Right lung (tissue), 5 donors: ENCODE results near the gene MYO5C. TPM values are rescaled to one million over a fixed set of nuclear protein-coding genes. Genes with fewer than 3 reads are reported as not detected.
"Not testable (repeated sequence)": the region's sequence is repeated elsewhere in the genome, so short reads cannot be mapped to it uniquely, and the experiment has no call there.

ENCODE experiments used
- DNase-seq, 2 donors: peaks; one replicate each; pipeline ENCODE4 v3.0.0-alpha.2; 2013
- polyA plus RNA-seq, 5 donors: library from polyadenylated mRNA; unstranded; fragments of 120-200 nt; gene quantifications; one replicate each; pipeline versions ENCODE4 v1.2.1 to v1.2.3, GENCODE V29; 2013; ENCODE audit warnings: inconsistent platforms in 1 of 5, low replicate concordance in 1 of 5; ENCODE audit not compliant: insufficient read length in 5 of 5, insufficient read depth in 1 of 5

Gene MYO5C
- polyA plus RNA-seq, 5 donors: 21.2 to 38.7 (median 37.5) TPM

DNA sequence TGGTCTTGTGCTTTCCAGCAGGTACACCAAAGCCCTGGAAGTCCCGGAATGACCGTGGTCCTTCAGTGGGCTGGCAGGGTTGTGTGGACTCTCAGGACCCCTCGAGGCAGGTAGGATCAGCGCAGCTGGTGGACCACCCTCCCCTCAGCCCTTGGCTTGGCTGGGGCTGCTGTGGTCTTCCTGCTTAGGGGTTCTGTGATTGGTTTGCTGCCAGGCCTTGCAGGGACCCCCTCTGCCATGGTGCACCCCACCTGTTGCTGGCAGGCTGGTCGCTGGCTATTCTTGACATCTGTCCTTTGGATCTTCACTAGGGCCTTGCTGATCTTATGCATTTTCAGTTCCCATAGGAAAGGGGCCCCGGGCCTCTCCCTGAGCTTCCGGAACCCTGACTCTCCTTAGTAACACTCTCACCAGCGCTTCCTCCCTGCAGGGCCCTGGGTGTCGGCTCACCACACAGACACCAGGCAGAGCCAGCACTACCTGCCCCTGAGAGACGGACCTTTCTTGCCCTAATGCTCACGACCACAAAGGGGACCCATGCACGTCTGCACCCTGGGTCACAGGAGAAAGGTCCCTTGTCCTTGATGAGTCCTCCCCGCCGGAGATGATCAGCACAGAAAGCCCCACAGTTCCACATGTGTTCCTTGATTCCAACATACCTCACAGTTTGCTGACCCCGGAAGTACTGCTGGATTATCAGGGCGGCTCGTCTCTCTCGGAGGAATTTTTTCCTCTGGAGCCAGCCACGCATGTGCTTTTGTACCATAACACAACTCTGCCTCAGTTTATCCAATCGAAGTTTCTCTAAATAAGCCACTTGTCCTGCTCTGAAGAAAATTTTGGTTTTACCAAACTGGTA, 51.7 kb downstream of the MYO5C start:
- DNase-seq: no peak

- DNase-seq: no peak
Observed at GRCh38 chr15:52243286-52243685, 52.3 kb downstream of the MYO5C start.

DNA sequence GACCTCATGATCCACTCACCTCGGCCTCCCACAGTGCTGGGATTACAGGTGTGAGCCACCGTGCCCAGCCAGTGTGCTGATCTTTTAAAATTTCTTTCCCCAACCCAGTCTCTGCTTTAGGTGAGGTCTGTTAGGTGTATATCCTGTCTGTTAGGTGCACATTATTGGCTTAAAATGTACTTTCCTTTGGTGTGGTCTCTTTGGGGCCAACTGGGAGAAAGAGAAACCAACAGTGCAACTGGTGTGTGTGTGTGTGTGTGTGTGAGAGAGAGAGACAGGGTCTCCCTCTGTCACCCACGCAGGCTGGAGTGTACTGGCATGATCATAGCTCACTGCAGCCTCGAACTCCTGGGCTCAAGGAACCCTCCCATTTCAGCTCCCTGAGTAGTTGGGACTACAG, 54.1 kb downstream of the MYO5C start:
- no peak for DNase-seq

DNA sequence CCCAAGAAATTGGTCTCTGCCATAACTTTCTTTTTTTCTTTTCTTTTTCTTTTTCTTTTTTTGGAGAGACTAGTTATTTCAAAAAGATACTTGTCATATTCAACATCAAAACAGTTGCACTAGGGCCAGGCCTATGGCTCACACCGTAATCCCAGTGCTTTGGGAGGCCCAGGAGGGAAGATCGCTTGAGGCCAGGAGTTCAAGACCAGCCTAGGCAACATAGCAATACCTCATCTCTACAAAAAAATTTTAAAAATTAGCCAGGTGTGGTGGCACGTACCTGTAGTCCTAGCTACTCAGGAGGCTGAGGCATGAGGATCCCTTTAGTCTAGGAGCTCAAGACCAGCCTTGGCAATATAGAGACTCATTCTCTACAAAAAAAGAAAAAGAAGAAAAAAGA, 55.4 kb downstream of the MYO5C start:
- no peak for DNase-seq

DNA sequence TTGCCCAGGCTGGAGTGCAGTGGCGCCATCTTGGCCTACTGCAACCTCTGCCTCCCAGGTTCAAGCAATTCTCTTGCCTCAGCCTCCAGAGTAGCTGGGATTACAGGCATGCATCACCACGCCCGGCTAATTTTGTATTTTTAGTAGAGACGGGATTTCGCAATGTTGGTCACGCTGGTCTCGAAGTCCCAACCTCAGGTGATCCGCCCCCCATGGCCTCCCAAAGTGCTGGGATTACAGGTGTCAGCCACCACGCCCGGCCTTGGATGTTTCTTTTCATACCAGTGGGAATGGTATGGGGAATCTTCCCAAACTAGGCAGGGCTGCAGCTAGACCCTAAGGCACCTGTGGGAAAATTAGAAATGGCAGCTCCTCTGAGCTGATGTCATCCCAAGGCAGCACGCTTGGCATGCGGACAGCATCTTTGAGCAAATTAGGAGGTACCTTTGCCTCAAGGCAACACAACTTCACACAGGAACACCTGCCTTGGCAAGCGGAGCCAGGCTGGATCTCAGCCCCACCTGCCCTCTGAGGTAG, 56.5 kb downstream of the MYO5C start:
- DNase-seq: not testable (repeated sequence)

DNA sequence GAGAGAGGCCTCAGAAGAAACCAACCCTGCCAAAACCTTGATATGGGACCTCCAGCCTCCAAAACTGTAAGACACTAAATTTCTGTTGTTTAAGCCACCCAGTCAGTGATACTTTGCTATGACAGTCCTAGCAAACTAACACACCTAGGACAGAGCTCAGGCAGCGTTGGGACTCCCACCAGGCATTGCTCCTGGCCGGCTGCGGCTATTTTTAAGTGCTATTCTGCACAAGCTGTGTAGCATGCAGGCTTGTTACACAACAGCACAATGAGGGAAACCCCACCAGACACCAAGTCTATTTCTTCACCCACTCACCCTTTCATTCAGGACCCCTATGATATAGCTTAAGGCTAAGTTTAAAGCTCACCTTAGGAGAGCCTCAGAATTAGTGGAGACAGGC, 57.5 kb downstream of the MYO5C start:
- DNase-seq: no peak

GRCh38 chr15:52236013-52236412, 59.6 kb downstream of the MYO5C start:
- no peak for DNase-seq

GRCh38 chr15:52234596-52235541, 60.7 kb downstream of the MYO5C start:
- no peak for DNase-seq

GRCh38 chr15:52233405-52233804, 62.2 kb downstream of the MYO5C start:
- no peak for DNase-seq

DNA sequence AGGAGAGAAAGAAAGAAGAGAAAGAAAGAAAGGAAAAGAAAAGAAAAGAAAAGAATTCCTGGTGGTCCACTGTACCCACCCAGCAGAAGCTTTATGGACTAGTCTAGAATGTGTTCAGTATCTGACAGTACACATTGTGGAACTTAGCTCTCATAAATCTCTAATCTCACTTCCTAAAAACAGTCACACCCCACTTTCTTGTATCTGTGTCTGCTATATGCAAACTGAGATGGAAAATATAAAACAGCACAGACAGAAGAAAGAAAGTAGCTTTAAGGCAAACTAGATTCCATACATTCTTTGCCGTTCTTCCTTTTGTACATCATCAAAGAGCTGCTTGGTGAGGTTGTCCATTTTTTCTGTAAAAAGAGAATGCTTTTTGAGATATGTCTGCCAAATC, 63.3 kb downstream of the MYO5C start:
- DNase-seq: no peak

DNA sequence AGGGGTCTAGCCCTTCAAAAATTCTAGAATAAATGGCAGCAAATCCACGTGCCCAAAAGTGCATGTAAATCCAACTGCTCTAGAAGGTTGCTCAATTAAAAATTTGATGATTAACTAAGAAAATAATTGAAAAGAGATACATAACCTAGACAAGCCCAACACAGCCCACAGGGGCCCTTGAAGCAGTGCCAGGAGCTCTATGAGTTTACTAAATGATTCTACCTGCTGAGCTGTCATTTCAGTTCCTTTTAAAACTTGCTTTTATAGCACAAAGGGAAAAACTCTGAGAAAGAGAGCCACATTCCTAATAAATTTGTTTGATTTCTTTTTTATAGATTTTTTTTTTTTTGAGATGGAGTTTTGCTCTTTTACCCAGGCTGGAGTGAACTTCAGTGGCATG, 65.5 kb downstream of the MYO5C start:
- no peak for DNase-seq

- no peak for DNase-seq
Observed at GRCh38 chr15:52228921-52229320, 66.7 kb downstream of the MYO5C start.

- peak; percentile 38 to 46 for DNase-seq
Observed at GRCh38 chr15:52227456-52227855, 68.1 kb downstream of the MYO5C start.

GRCh38 chr15:52225230-52225629, 70.4 kb downstream of the MYO5C start:
- DNase-seq: no peak

DNA sequence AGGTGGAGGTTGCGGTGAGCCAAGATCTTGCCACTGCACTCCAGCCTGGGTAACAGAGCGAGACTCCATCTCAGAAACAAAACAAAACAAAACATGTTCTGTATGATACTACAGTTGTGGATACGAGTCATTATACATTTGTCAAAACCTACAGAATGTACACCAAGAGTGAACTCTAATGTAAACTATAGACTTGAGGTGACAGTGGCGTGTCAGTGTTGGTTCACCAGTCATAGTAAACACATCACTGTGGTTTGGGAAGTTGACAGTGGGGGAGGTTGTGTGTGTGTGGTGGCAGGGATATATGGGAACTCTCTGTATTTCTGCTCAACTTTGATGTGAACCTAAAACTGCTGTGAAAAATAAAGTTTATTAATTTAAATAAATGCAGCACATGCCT, 71.4 kb downstream of the MYO5C start:
- DNase-seq: no peak

DNA sequence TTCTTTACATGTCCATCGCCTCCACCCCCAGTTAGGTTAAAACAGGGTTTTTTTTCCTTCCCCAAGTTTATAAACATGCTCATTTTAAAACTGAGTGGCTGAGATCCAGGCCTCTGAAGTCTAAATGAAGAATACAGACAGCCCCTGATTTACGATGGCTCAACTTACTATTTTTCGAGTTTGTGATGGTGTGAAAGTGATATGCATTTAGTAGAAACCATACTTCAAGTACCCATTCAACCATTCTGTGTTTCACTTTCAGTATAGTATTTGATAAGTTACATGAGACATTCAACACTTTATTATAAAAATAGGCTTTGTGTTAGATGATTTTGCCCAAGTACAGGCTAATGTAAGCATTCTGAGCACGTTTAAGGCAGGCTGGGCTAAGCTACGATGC, 73.9 kb downstream of the MYO5C start:
- DNase-seq: no peak

DNA sequence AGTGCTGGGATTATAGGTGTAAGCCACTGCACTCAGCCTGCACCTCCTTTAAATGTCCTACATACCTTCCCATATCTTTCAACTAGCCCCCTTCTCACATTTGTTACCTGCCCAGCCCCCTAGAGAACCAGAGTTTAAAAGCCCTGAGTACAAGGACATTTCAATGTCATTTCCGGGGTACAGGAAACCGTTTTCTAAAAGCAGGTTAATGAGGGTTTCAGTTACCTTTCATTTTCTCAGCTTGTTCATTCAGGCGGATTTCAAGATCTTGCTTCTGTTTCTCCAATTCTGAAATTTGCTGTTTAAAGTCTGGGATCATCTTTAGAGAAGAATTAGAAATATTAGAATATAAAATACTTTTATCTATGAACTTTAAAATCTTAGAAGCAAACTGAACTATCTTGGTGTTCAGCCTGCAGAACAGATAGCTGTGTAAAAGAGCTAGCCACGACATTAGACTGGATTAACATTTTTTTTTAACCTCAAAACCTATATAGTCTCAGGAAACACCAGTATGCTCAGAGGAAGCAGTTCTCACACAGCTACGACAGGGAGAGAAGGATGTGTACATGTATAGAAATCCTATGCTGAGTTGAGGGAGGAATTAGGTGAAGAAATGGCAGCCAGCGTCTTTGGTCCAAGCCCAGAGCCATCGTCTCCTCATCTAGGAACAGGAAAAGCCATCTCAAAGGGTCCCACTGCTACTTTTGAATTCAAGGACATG, 74.5 kb downstream of the MYO5C start:
- no peak for DNase-seq

- DNase-seq: no peak
Observed at GRCh38 chr15:52220251-52220650, 75.4 kb downstream of the MYO5C start.

- DNase-seq: no peak
Observed at GRCh38 chr15:52218816-52219215, 76.8 kb downstream of the MYO5C start.

GRCh38 chr15:52218371-52218770, 77.2 kb downstream of the MYO5C start:
- DNase-seq: no peak

- DNase-seq: no peak
Observed at GRCh38 chr15:52217186-52217585, 78.4 kb downstream of the MYO5C start.

- DNase-seq: no peak
Observed at GRCh38 chr15:52214553-52214952, 81.1 kb downstream of the MYO5C start.
